PC-9 (cell line): ENCODE results near the gene NACA. TPM values are rescaled to one million over a fixed set of nuclear protein-coding genes. Genes with fewer than 3 reads are reported as not detected.
A peak's percentile ranks its signal among the peaks of the same experiment; 100 is the strongest.
"Not testable (repeated sequence)": the region's sequence is repeated elsewhere in the genome, so short reads cannot be mapped to it uniquely, and the experiment has no call there.

Source experiments
- BruUV-seq: library from RNA; stranded (reverse); fragments of 400-500 nt; replicated peaks from 2 replicates; lab custom pipeline; 2021; lab: Mats Ljungman, UMichigan
- CTCF ChIA-PET: fragments of 300-600 bp; sonication (Branson Sonifier 250); formaldehyde crosslinking; loops from one replicate; lab custom pipeline; 2022; ENCODE audit warnings: antibody characterized with exemption; lab: Charles Lee
- POLR2A ChIA-PET: fragments of 300-600 bp; sonication (Branson Sonifier 250); formaldehyde crosslinking; loops from one replicate; lab custom pipeline; 2022; ENCODE audit warnings: antibody characterized with exemption; ENCODE audit not compliant: unreplicated experiment; lab: Charles Lee
- DNase-seq, 2 experiments: peaks; one replicate each; pipeline versions ENCODE4 v3.0.0 to v3.0.0-alpha.2; 2015 to 2022; ENCODE audit warnings: mixed read lengths in 1 of 2
- H2AFZ ChIP-seq: fragments of 200-600 bp; sonication (generic); 2 replicates; pipeline ENCODE4 v1.8.1; 2017; ENCODE audit warnings: antibody characterized with exemption
- H3F3A ChIP-seq: fragments of 200-600 bp; sonication (generic); 2 replicates; pipeline ENCODE4 v1.8.1; 2017; ENCODE audit warnings: antibody characterized with exemption, mild to moderate bottlenecking, low read depth; ENCODE audit not compliant: insufficient read depth
- H3K27ac ChIP-seq: fragments of 200-600 bp; sonication (generic); 2 replicates; pipeline ENCODE4 v1.6.1; 2016; ENCODE audit warnings: mixed run types
- H3K27me3 ChIP-seq: fragments of 200-600 bp; sonication (generic); 2 replicates; pipeline ENCODE4 v1.6.1; 2016; ENCODE audit warnings: low read depth, mixed run types; ENCODE audit not compliant: insufficient read depth
- H3K36me3 ChIP-seq: fragments of 200-600 bp; sonication (generic); 2 replicates; pipeline ENCODE4 v1.6.1; 2016; ENCODE audit warnings: low read depth, mixed run types
- H3K4me1 ChIP-seq: fragments of 200-600 bp; sonication (generic); replicated peaks from 2 replicates; pipeline ENCODE4 v1.6.1; 2016; ENCODE audit warnings: mixed run types; ENCODE audit not compliant: insufficient read depth
- H3K4me2 ChIP-seq: fragments of 200-600 bp; sonication (generic); 2 replicates; pipeline ENCODE4 v1.6.1; 2017; ENCODE audit warnings: mixed run types
- H3K4me3 ChIP-seq: fragments of 200-600 bp; sonication (generic); 2 replicates; pipeline ENCODE4 v1.6.1; 2016; ENCODE audit warnings: mixed run types
- H3K79me2 ChIP-seq: fragments of 200-600 bp; sonication (generic); 2 replicates; pipeline ENCODE4 v1.6.1; 2017; ENCODE audit warnings: low read depth, mixed run types
- H3K9me2 ChIP-seq: fragments of 200-600 bp; sonication (generic); 2 replicates; pipeline ENCODE4 v1.8.1; 2017; ENCODE audit warnings: mild to moderate bottlenecking; ENCODE audit not compliant: insufficient read depth
- H3K9me3 ChIP-seq: fragments of 200-600 bp; sonication (generic); 2 replicates; pipeline ENCODE4 v1.8.1; 2016; ENCODE audit warnings: low read depth; ENCODE audit not compliant: insufficient read depth
- H4K20me1 ChIP-seq: fragments of 200-600 bp; sonication (generic); 2 replicates; pipeline ENCODE4 v1.8.1; 2017; ENCODE audit not compliant: insufficient read depth
- CTCF ChIP-seq: fragments of 200-600 bp; sonication (generic); conservative IDR thresholded peaks from 2 replicates; pipeline ENCODE4 v1.6.1; 2017; ENCODE audit warnings: mixed run types, antibody characterized with exemption, mild to moderate bottlenecking, moderate library complexity
- EZH2 ChIP-seq: fragments of 200-600 bp; sonication (generic); IDR thresholded peaks from 2 replicates; pipeline ENCODE4 v1.8.0; 2017; ENCODE audit warnings: antibody characterized with exemption, low read depth
- intact Hi-C: fragments of 100-400 bp; cut with micrococcal nuclease; formaldehyde crosslinking; loops from one replicate; pipeline ENCODE4 v1.10.0; 2022; ENCODE audit not compliant: unreplicated experiment
- total RNA-seq: library from RNA; stranded (reverse); gene quantifications from 2 replicates; pipeline ENCODE4 v1.2.3, GENCODE V29; 2021

Gene NACA
- total RNA-seq, 1 experiment from 2014 or later: 1,035 TPM

- CTCF ChIA-PET: interaction anchor here (0.6 to 0.7 kb wide), 2 partner anchors 578 to 634 kb away, joined by 3 read pairs; no protein-coding TSS in a partner anchor
- Histone ChIP-seq H3K9me3 (peaks cover 9% of the 10 kb centered on the region; the same call in 1 of the 2 replicates), H3K4me2 (no peak overlapping the region), H2AFZ (no peak overlapping the region), H3K4me3 (no peak overlapping the region), H3F3A (peaks cover 8% of the 10 kb centered on the region), H4K20me1 (no peaks in the 10 kb centered on the region), H3K36me3 (no peaks in the 10 kb centered on the region), H3K79me2 (peaks cover 12% of the 10 kb centered on the region; the same call in 1 of the 2 replicates), H3K27ac (no peak overlapping the region), H3K9me2 (no peaks in the 10 kb centered on the region), H3K4me1 (peaks cover 8% of the 10 kb centered on the region; the same call in 1 of the 2 replicates), H3K27me3 (no peaks in the 10 kb centered on the region)
- TF ChIP-seq CTCF: no peak
- no peak for TF ChIP-seq EZH2
- POLR2A ChIA-PET: interaction anchor here (0.6 to 0.9 kb wide), 2 partner anchors 65 to 359 kb away, joined by 3 to 6 read pairs; partner anchors contain the start of gene PTGES3
- intact Hi-C loops: loop anchor here (2.0 to 10.0 kb wide), 2 partner anchors 65 to 491 kb away; partner anchors contain the start of gene PTGES3
- no TSS peak for BruUV-seq
- no peak for DNase-seq
Observed at GRCh38 chr12:56753566-56753965, 28.5 kb upstream of the NACA start.

GRCh38 chr12:56751712-56752598, 26.9 kb upstream of the NACA start, which contains the start of gene PRIM1:
Gene PRIM1, minus strand, starts transcription at chr12:56752323. Its CDS starts 25 bp downstream, at chr12:56752298.
- peak; percentile 71 to 85 for DNase-seq
- Histone ChIP-seq H3K27ac (peak within 1 kb of the TSS; percentile 21), H3K79me2 (peaks cover 12% of the 10 kb centered on the region; the same call in 1 of the 2 replicates), H3K9me3 (no peaks in the 10 kb centered on the region), H3F3A (peaks cover 8% of the 10 kb centered on the region), H3K27me3 (no peaks in the 10 kb centered on the region), H3K36me3 (0 out of 2 replicates have a peak, but pooled peaks cover 1% of the 10 kb centered on the region), H4K20me1 (no peaks in the 10 kb centered on the region; the same call in 1 of the 2 replicates), H3K4me1 (peaks cover 8% of the 10 kb centered on the region; the same call in 1 of the 2 replicates), H3K4me2 (peak within 1 kb of the TSS; percentile 87), H2AFZ (peak within 1 kb of the TSS; percentile 89), H3K9me2 (no peaks in the 10 kb centered on the region), H3K4me3 (peak within 1 kb of the TSS; percentile 66)
- intact Hi-C loops: loop anchor here (2.0 to 10.0 kb wide), 2 partner anchors 63 to 493 kb away; partner anchors contain the start of gene PTGES3
- TSS peak; percentile 70 for BruUV-seq
- ChIA-PET CTCF (no interaction called here), POLR2A (interaction anchor here (0.5 to 0.6 kb wide), 2 partner anchors 62 to 112 kb away, joined by 5 to 27 read pairs; no protein-coding TSS in a partner anchor)
- TF ChIP-seq EZH2 (no peak), CTCF (peak; percentile 58)

- H3F3A ChIP-seq, BruUV-seq, H3K4me1 ChIP-seq, DNase-seq, H3K27ac ChIP-seq, CTCF ChIA-PET, POLR2A ChIA-PET, H3K27me3 ChIP-seq, H3K9me2 ChIP-seq, H3K36me3 ChIP-seq, H4K20me1 ChIP-seq, H3K9me3 ChIP-seq: not testable (repeated sequence)
- intact Hi-C loops: loop anchor here (10.0 kb wide), 1 partner anchor 494 kb away; no protein-coding TSS in a partner anchor
- Histone ChIP-seq H3K79me2 (peaks cover 12% of the 10 kb centered on the region; the same call in 1 of the 2 replicates), H3K4me2 (peak overlapping the region; percentile 87), H2AFZ (peak overlapping the region; percentile 89; the same call in 1 of the 2 replicates), H3K4me3 (peak overlapping the region; percentile 66; the same call in 1 of the 2 replicates)
Observed at GRCh38 chr12:56750596-56750995, 25.5 kb upstream of the NACA start.
